T-helper 2 cell treated with Interferon-gamma antibody and Interleukin-4, amounts not matched to agents 100 ng/mL and 5 ng/mL, for 36 hours (primary cell): Measurements from ENCODE around the gene PTPRB. TPM values are rescaled to one million over a fixed set of nuclear protein-coding genes. Genes with fewer than 3 reads are reported as not detected.
"Not testable (repeated sequence)": the region's sequence is repeated elsewhere in the genome, so short reads cannot be mapped to it uniquely, and the experiment has no call there.

Experiments used
- intact Hi-C: fragments of 100-400 bp; cut with micrococcal nuclease; formaldehyde crosslinking; loops from one replicate; pipeline ENCODE4 v1.15.1; 2023
- total RNA-seq: library from RNA; stranded (reverse); gene quantifications from 2 replicates; pipeline ENCODE4 v1.2.3, GENCODE V29; 2022

PTPRB gene
- total RNA-seq, 1 donor from 2014 or later = not detected

DNA sequence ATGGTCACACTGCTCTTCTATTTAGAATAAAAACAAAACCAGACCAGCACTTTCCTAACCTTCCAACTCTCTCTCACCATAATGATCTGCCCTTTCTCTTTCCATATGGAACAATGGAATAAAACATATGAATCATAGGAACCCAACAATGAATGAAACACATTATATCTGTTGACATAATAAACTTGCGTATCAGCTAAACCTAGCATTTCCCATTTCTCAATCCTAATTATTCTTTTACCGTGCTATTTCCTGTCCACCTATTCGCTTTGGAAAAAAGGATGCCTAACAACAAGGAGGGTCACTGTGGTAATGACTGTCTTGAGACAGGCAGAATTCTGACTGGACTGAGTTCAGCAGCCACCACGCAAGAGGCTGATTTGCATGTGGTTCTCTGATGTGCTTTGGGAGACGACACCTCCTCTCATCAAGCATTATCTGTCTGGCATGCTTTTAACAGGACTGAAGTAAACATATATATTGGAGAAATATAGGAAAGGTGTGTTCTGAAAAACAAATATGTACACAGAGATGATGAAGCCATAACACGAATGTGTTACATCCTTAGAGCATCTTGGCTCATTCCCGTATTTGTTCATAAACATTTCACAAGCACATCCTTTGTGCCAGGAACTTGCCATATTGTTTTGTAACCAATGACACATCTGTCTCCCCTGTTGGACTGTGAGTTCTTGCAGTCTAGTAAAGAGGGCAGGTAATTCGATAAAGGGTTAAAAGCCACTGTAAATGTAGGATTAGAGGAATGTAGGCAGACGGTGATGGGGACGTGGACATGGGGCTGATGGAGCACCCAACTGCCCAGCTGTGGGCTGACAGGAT is 87.7 kb downstream of the PTPRB start:
- intact Hi-C loops = no loop called here

DNA sequence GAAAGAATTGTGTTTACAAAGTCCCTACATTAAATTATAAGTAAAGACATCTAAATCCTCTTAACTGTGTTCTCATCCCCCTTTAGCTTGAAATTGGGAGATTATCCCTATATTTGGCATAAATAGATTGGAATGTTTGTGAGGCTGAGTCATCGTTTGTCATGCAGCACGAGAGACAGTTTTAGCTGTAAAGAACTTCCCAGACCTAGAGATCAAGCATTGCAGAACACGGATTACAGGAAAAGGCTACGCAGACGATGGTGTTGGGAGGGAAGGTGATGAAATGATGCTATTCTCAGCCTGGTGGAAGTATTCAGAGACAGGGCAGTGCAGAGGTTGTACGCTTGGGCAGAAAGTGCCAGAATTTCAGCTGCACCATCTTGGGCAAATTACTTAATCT is 93.8 kb downstream of the PTPRB start:
- intact Hi-C loops = no loop called here

DNA sequence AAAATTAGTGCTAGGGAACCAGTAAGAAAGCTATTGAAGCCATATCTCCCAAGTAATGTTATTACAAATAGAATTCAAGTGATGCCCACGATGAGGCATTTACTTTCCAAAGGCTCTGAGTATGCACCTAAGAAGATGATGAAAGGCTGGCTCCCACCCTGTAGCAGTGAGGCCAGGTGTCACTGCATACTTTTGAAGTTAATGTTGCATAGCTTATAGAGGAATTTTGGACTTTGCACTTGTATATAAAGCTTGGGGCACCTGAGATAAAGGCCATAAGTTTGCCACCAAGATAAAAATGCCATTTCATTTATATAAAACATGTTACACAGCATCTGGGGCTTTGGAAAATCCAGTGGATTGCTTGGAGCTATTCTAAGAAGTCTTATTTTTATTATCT is 96.2 kb downstream of the PTPRB start:
- intact Hi-C loops = no loop called here

DNA sequence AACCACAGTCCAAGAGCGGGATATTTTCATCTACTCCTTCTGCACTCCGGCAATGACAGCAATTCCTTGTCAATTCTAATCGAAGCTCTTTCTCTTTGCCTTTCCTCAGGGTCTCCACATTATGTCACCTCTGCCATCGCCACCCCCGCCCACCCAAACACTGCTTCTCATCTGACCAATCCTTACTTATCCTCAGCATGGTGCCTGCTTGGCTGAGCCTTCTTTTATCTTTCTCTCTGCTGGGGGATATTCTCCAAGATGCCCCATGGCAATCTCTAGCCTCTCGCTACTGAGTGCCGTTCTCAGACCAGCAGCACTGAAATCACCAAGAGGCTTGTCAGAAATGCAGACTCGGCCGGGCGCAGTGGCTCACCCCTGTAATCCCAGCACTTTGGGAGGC is 100.6 kb downstream of the PTPRB start:
- intact Hi-C loops = no loop called here

DNA sequence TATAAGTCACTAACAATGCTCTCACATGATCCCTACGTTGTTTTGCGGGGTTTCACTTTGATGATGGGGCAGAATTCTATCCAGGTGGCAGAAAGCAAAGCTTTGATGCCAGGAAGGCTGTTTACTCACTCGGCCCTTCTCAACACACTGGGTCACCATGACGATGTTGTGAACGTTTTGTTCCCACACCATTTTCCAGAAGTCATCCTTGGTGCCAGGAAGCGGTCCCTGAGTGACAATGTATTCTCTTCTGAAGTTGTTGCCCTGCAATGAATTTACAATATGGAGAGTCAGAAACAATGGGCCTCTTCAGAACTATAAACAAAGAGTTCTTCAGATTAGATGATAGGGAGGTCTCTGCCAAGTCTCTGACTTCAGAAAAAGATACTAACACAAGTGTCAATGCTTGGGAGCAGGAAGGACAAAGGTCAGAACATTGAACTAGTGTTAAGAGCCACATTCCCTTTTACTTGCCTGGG is 101.3 kb downstream of the PTPRB start:
- intact Hi-C loops = no loop called here

DNA sequence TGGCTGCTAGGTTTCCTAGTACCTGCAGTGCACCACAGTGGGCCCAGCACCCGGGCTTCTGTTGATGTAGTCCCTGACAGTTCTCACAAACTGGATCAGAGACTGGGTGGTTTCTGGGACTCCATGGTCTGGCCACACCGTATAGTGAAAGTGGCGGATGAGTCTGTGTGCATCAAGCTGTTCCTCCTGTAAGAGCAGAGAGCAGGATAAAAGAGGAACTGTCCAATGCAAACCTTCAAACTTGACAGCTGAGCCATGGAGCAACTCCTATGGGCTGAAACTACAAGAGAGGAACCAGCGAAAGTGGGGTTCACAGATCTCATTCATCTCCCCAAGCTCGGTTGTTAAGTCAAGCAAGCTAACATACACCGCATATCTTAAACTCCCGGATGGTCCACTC is 102.8 kb downstream of the PTPRB start:
- intact Hi-C loops = no loop called here

DNA sequence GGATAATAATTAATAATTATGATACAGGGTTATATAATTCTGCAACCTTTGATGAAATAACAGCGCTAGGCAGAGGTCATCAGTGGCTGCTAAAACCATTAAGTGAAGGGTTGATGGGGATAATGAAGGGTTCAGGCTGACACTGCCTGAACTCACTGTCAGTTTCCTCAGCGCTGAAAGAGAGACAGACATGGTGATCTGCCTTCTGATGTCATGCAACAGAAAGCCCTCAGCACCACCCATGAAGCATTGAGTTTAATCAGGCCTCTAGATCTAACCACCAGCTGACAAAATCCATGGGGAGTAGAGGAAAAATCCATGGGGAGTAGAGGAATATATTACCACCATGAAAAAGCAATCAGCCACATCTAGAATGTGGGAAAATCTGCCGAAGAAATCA is 107.6 kb downstream of the PTPRB start:
- intact Hi-C loops = no loop called here

DNA sequence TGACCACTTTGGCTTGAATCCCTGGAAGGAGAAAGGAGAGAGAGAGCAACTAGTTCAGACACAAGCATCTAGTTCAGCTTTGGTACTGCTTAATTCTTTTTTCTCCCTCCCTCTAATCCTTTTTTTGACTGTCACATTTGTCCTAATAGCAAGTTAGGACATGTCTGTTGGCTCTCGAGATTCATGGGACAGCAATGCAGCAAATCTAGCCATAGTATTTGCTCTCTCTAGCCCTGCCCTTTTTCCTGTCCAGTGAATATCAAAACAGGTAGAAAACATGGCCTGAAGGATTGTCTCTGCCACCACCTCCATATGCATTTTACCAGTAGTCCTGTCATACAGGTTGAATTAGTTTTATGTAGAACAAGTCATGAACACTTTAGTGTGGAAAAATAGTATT is 116.4 kb downstream of the PTPRB start:
- intact Hi-C loops = no loop called here

DNA sequence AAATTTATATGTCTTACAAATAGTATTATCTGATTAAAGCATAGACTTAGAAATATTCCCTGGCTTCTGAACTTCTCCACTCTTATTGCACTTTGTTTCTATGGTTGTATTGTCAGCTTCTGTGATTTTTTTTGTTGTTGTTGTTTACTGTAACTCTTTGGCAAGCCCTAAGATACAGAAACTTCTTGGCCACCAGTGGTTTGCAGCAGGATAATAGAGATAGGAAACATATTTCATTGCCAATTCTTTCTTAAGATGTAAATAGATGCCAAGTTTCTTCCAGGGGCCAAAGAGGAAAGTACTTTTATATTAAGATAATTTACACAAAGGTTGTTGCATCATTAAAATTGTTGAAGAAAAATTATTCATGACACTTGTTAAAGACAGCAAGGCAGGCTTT is 123.8 kb downstream of the PTPRB start:
- intact Hi-C loops = no loop called here

DNA sequence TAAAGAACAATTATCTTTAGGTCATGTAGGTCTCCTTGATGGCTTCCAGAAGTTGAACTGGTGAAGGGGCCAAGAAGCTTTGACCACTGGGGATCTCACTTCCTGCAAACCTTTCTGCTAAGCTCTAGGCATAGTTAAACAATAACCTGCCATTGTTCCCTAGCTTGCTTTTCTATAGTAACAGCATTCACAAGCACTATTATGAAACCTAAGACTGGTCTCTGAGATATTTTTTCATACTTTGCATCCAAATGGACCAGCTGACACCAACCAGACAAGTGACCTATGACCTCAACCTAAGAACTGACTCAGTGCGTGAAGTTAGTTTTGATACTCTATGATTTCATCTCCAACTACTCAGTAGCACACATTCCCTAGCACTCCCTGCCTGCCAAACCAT is 129.1 kb downstream of the PTPRB start:
- intact Hi-C loops = no loop called here

DNA sequence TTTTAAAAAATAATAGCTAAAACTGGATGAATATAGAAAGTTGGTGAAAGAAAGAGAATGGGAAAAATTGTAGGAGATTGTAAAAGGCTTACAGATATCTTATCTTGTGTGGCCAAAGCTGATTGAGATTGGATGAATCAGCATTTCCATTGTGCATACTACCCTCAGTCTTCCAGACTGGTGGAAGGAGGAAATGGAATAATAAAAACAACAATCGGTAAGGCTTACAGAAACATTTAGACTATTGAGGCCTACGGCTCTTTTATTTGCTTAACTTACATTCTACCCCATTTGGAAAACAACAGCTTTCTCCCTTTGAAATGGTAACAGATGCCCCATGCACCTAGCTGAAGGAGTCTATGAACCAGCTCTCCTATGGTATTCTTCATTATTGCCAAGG is 129.8 kb downstream of the PTPRB start:
- intact Hi-C loops = no loop called here

DNA sequence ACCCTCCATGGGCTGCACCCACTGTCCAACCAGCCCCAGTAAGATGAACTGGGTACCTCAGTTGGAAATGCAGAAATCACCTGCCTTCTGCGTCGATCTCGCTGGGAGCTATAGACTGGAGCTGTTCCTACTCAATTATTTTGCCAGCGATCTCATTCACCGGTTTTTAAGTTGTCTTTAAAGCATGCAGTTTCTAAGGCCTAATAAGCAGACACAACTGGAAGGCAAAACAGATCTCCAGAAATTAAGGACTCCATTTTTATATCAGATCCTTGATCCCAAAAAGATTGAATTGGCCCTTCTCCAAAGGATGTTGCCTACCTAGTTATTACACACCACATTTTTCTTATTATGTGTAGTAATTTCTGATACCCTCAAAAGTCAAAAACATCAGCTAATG is 139.7 kb downstream of the PTPRB start:
- intact Hi-C loops = no loop called here

DNA sequence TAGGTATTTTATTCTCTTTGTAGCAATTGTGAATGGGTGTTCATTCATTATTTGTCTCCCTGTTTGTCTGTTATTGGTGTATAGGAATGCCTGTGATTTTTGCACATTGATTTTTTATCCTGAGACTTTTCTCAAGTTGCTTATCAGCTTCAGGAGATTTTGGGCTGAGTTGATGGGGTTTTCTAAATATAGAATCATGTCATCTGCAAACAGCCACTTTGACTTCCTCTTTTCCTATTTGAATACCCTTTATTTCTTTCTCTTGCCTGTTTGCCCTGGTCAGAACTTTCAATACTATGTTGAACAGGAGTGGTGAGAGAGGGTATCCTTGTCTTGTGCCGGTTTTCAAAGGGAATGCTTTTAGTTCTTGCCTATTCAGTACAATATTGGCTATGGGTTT is 144.3 kb downstream of the PTPRB start:
- intact Hi-C loops = not testable (repeated sequence)

DNA sequence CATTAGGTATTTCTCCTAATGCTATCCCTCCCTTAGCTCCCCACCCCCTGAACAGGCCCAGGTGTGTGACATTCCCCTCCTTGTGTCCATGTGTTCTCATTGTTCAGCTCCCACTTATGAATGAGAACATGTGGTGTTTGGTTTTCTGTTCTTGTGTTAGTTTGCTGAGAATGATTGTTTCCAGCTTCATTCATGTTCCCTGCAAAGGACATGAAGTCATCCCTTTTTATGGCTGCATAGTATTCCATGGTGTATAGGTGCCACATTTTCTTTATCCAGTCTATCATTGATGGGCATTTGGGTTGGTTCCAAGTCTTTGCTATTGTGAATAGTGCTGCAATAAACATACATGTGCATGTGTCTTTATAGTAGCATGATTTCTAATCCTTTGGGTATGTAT is 146.3 kb downstream of the PTPRB start:
- intact Hi-C loops = not testable (repeated sequence)

DNA sequence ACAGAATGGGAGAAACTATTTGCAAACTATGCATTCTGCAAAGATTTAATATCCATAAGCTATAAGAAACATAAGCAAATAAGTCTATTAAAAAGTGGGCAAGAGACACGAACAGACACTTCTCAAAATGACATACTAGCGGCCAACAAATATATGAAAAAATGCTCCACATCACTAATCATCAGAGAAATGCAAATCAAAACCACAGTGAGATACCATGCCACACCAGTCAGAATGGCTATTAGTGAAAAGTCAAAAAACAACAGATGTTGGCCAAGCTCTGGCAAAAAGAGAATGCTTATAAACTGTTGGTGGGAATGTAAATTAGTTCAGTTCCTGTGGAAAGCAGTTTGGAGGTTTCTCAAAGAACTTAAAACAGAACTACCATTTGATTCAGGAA is 149.8 kb downstream of the PTPRB start:
- intact Hi-C loops = no loop called here

DNA sequence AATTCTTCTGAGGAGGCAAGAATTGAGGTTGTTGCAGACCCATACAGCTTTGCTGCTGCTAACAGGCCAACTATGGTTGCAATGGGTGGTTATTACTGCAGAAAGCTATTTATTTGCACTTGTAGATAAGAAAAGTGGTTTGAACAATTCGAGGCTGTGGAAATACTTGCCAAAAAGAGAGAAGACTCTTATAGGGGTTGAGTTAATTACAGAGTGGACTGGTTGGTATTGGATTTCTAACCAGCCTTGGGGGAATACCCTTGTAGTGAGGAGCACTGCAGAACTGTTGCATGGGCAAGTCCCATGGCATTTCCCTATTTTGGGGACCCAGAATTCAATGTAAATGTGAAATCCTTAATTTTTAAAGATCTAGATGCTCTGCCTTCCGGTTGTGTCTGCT is 150.6 kb downstream of the PTPRB start:
- intact Hi-C loops = no loop called here

DNA sequence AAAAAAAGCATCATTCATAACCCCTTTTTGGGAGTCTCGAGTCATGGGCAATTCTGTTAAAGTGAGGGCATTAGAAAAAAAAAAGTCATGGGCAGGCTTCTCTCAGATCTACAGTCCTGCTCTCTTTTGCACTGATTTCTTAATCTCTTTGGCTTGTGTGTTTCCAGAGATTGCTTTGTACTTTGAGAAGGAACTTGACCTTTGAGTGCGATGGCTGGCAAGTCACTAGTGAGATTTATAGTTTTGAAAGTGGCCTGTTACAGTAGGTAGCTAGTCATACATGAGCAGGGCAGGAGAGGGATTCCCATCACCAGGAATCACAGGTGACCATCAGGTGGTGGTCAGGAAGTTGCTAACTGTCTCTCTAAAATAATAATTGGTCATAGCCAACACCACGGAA is 151.5 kb downstream of the PTPRB start:
- intact Hi-C loops = no loop called here

DNA sequence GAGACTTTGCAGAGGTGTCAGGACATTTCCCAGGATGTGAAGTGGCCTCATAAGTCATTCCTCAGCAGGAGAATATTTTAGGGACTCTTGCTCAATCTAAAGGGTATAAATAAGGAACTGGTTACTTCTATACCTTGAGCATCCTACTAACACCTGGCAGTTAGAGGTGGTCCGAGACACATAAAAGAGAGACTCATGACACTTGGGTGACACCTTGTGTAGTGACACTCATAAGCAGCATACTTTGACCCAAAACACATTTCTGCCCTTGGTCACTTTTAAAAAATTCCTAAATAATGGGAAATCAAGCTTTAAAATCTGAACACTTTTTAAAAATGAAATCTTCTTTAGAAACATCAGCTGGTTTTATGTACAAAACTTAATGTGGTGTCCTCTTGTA is 152.8 kb downstream of the PTPRB start:
- intact Hi-C loops = no loop called here

DNA sequence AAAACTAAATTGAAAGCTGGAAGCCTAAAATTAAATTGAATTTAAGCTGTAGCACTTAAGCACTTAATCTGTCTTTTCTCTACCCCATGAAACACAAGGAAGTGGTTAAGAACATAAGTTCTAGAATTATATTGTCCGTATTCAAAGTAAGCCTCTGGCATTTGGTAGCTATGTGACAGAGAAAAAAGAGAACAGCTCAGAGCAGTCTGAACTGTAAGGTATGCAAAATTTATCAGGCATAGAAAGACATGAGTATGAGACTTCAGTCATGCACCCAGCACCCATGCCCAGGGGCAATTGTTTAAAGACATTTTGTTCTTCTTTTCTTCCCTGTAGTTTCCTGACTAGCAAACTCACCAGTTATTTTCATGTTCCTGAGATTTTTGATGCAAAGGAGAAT is 154.5 kb downstream of the PTPRB start:
- intact Hi-C loops = no loop called here

DNA sequence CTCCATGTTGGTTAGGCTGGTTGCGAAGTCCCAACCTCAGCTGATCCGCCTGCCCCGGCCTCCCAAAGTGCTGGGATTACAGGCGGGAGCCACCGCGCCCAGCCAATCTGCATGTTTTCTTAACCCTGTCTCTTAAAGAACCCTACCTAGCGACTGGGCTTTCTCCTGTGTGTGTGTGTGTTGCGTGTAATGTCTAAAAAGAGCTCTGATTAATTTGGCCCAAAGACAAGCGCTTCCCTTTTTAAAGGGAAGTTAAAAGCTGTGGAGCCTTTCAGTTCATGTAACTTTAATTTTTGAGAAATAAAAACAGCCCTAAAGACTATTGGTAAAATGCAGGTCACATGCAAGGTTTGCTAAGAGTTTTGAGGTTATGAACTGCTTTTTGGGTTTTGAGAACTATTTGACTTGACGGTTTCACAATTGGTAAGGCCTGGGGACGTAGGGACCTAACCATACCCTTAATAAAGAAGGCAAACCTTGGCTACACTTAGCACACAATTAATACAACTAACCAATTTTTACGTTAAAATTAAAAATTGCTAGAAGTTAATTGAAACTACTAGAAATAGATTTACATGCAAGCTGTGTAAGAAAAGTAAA is 167.9 kb downstream of the PTPRB start:
- intact Hi-C loops = no loop called here

DNA sequence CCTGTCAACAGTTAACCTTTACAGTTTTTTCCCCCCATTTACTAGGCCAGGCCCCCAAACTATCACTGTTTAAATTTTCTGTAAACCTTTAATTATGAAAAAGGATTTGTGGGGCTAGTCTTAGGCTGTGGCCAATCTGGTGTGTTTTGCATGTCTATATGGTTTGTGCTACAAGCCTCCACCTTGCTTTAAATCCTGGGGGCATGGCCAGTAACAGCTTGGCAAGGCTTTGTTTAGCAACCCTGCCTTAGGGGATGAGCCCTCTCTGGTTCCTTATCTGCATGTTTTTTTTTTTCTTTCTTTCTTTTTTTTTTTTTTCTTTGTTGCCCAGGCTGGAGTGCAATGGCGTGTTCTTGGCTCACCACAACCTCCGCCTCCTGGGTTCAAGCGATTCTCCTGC is 168.5 kb downstream of the PTPRB start:
- intact Hi-C loops = no loop called here

DNA sequence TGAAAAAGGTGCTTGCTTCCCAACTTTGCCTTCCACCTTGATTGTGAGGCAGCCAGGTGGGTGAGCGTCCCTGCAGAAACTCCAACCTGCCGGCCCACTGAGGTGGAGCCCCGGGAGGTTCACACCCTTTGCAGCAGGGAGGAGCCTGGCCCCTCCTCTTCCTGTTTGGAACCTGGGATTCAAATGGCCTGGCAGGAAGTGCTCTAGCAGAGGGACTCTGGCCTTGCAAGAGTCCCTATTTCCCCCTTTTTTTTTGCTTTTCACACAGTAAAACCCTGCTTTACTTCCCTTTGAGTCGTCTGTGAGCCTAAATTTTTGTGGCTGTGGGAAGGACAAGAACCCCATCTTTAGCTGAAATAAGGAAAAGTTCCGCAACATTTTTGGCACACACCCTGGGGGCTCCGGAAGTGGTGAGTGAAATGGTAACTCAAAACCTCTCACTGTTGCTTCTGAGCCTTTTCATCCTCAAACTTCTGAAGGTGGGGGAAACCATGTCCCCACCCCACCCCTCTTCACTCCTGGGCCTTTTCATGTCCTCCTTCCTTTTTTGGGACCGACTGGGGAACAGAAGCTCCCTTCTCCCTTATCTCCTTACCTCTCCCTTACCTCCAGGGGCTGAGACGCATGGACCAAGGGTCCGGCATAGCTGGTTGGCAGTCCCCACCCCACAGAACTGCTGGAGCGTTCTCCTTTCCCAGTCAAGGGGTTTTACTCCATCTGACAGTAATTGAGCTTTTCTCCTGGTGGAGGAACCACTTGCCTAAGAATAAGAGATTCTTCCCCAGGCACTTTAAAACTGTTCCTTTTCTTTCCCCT is 169.1 kb downstream of the PTPRB start:
- intact Hi-C loops = no loop called here
